LNCaP clone FGC (cell line): ENCODE measurements around the gene EXOC8.

Experiments
- DNase-seq: peaks from one replicate; pipeline ENCODE4 v3.0.0-alpha.2; 2011; ENCODE audit warnings: low read depth
- H3K4me3 ChIP-seq: 2 replicates; pipeline ENCODE4 v1.5.1; 2011; ENCODE audit warnings: mild to moderate bottlenecking, low read depth, low read length, control low read depth
- CTCF ChIP-seq: IDR thresholded peaks from 2 replicates; pipeline ENCODE4 v1.5.1; 2012; ENCODE audit warnings: mild to moderate bottlenecking; ENCODE audit not compliant: control insufficient read depth, insufficient read depth; ENCODE audit errors: extremely low read depth

Gene EXOC8

GRCh38 chr1:231363624-231364023 lies 26.0 kb upstream of the EXOC8 start:
- DNase-seq: no peak
- no peak overlapping the region for H3K4me3 ChIP-seq
- no peak for TF ChIP-seq CTCF

GRCh38 chr1:231362325-231362724 lies 24.7 kb upstream of the EXOC8 start:
- no peak overlapping the region for H3K4me3 ChIP-seq
- TF ChIP-seq CTCF: no peak
- no peak for DNase-seq

DNA sequence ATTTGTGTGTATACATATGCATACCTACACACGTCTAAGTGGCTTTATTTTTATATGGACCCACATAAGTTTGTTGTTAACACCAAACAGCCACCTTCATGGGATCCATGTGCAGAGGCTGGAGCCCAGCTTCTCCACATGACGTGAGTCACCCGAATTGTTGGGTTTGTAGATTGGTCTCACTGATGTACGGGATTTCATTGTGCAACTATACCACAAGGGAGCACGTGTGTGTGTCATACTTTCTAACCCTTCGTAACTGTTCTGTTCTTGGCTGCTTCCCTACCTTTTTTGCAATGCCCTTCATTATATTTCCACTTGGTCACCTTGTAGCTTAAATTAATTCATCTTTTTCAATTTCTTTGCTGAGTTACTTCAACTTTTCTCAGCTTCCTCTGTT lies 21.5 kb upstream of the EXOC8 start:
- no peak for TF ChIP-seq CTCF
- DNase-seq: no peak
- no peak overlapping the region for H3K4me3 ChIP-seq

GRCh38 chr1:231357831-231358354 lies 20.2 kb upstream of the EXOC8 start:
- no peak overlapping the region for H3K4me3 ChIP-seq
- peak; percentile 53 for DNase-seq
- TF ChIP-seq CTCF: peak; percentile 79

DNA sequence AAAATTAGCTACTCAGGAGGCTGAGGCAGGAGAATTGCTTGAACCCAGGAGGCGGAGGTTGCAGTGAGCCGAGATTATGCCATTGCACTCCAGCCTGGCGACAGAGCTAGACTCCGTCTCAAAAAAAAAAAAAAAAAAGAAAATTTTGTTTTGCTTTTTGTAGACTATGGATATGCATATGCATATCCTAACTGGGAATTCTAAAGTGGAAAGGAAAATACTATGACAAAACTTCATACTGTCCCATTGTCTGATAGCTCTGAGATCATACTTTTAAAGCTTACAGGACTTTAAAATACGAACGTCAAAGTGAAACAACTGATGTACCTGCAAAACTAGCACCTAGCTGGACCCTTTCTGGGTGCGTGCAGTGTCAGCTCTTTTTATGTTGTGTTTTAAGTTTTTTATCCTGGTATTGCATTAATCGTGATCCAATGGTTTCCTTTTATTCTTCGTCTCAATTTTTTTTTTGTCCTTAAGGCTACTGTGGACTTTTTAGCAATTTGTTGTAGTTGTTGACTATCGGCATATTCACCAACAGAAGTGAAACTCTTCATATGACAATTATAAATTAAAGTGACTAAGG lies 19.6 kb upstream of the EXOC8 start:
- H3K4me3 ChIP-seq: no peak overlapping the region
- TF ChIP-seq CTCF: no peak
- DNase-seq: no peak

DNA sequence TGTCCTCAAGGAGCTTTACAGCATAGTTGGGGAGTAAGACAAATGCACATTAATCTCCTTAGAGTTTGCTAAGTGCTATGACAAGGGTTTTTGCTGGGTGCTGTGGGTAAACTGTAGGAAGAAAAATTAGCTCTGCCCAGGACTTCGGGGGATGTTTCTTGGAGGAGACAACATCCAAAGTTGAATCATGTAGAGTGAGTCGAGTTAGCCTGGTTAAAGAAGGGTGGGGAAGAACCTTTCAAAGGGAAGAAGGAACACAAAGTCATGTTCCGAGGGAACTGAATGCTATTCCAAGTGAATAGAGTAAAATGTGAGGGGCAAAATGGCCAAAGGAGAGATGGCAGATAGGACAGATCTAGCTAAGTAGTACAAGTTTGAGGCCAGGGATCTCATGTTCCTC lies 17.5 kb upstream of the EXOC8 start:
- H3K4me3 ChIP-seq: no peak overlapping the region
- TF ChIP-seq CTCF: no peak
- DNase-seq: no peak
